ENCODE results near the gene ARHGDIB. TPM values are rescaled to one million over a fixed set of nuclear protein-coding genes. Genes with fewer than 3 reads are reported as not detected.

Gene ARHGDIB
- total RNA-seq, 1 donor from 2014 or later: 680 TPM

DNA sequence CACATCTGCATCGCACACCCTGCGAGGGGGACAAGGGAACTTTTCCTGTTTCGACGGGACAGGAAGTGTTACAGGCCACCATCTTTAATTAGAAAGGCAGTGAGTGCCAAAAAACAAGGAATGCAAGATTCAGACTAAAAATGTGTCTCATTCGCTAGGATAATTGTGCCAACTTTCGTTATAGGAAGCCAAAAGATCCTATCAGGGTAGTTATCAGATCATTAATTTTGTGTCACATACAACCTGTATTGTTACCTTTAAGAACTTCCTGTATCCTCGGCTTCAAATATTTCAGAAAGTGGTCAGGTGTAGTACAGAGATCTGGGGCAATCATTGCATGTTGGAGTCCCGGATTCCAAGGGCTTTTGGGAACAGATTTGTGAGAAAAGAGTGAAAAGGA, 56.5 kb downstream of the ARHGDIB start:
- DNase-seq: no peak
- intact Hi-C loops (cut with micrococcal nuclease): no loop called here
- Mint-ChIP-seq H3K27me3 (no peaks in the 10 kb centered on the region), H3K4me1 (peaks cover 2% of the 10 kb centered on the region), H3K4me3 (no peak overlapping the region), H3K9me3 (no peaks in the 10 kb centered on the region), H3K36me3 (ENCODE audit: low read depth) (peaks cover 4% of the 10 kb centered on the region), H3K27ac (no peak overlapping the region)
- ATAC-seq (ENCODE audit: low read depth): no peak
- ChIA-PET POLR2A (no interaction called here), CTCF (no interaction called here)
- TF ChIP-seq CTCF (IDR thresholded peaks at IDR 0.05): no peak

DNA sequence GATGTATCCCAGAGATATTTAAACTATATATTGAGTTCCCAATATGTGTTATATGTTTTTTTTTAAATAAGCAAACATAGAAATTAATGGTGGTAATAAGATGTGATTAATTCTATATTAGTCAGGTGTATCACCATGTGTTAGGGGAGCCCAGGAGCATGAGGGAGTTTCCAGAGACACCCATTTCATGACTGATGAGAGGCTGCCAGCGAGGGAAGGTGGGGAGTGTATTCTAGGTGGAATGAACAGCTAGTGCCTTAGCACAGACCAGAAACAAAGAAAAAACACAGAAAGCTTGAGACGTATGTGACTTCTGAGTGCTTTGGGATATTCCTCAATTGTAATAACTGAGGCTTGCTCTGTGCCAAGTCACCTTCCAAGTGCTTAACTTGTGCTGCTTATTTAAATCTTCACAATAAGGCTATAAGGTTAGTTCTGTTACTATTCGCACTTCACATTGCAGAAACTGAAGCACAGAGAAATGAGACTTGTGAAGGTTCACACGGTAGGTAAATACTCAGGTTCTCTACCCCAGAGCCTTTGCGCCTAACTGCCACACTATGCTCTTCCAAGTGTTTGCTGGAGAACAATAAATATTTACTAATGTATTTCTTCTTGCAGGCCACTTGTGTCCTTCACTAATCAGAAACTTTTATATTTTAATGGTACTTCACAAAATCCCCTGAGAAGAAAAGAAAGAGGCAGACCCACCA, 57.9 kb downstream of the ARHGDIB start:
- H3K27me3 Mint-ChIP-seq: no peaks in the 10 kb centered on the region

GRCh38 chr12:14902465-14902864, 58.9 kb downstream of the ARHGDIB start:
- H3K27me3 Mint-ChIP-seq: no peaks in the 10 kb centered on the region
- H3K4me3 Mint-ChIP-seq: no peak overlapping the region
- CTCF ChIA-PET: no interaction called here
- no peak overlapping the region for H3K27ac Mint-ChIP-seq
- TF ChIP-seq CTCF (IDR thresholded peaks at IDR 0.05): no peak
- intact Hi-C loops (cut with micrococcal nuclease): no loop called here
- H3K9me3 Mint-ChIP-seq: no peaks in the 10 kb centered on the region
- H3K36me3 Mint-ChIP-seq (ENCODE audit: low read depth): peaks cover 2% of the 10 kb centered on the region
- DNase-seq (no peak), ATAC-seq (ENCODE audit: low read depth) (no peak)
- peaks cover 2% of the 10 kb centered on the region for H3K4me1 Mint-ChIP-seq
- POLR2A ChIA-PET: interaction anchor here (0.7 kb wide), 2 partner anchors 11 to 13 kb away, joined by 3 to 6 read pairs; no protein-coding TSS in a partner anchor

More for the DNA sequence above, 57.9 kb downstream of the ARHGDIB start:
- intact Hi-C loops (cut with micrococcal nuclease): no loop called here
- peaks cover 2% of the 10 kb centered on the region for H3K36me3 Mint-ChIP-seq (ENCODE audit: low read depth)
- no peak for TF ChIP-seq CTCF (IDR thresholded peaks at IDR 0.05)
- CTCF ChIA-PET: no interaction called here
- no peaks in the 10 kb centered on the region for H3K9me3 Mint-ChIP-seq
- POLR2A ChIA-PET: no interaction called here
- no peak for DNase-seq
- no peak overlapping the region for H3K27ac Mint-ChIP-seq
- no peak overlapping the region for H3K4me3 Mint-ChIP-seq
- H3K4me1 Mint-ChIP-seq: peaks cover 2% of the 10 kb centered on the region
- ATAC-seq (ENCODE audit: low read depth): no peak

DNA sequence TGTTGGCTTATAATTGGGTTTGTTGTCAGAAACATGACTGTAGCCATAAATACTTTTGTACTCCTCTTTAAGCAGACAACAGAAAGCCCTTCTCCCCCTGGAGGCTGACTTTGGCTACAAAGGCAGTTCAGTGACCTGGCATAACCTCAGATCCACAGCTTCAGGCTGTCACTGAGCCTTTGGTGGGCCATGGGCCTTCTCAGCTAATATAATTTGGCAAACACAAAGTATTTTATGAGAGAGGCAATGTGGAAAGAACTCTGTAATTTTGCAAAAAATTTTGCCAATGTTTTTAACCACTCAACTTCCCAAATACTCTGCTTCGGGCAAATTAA, 60.2 kb downstream of the ARHGDIB start:
- Mint-ChIP-seq H3K9me3 (no peaks in the 10 kb centered on the region), H3K4me3 (no peak overlapping the region), H3K4me1 (peaks cover 2% of the 10 kb centered on the region), H3K27ac (no peak overlapping the region), H3K27me3 (no peaks in the 10 kb centered on the region), H3K36me3 (ENCODE audit: low read depth) (no peaks in the 10 kb centered on the region)
- intact Hi-C loops (cut with micrococcal nuclease): no loop called here
- DNase-seq (no peak), ATAC-seq (ENCODE audit: low read depth) (no peak)
- POLR2A ChIA-PET: no interaction called here
- CTCF ChIA-PET: no interaction called here
- TF ChIP-seq CTCF (IDR thresholded peaks at IDR 0.05): no peak

DNA sequence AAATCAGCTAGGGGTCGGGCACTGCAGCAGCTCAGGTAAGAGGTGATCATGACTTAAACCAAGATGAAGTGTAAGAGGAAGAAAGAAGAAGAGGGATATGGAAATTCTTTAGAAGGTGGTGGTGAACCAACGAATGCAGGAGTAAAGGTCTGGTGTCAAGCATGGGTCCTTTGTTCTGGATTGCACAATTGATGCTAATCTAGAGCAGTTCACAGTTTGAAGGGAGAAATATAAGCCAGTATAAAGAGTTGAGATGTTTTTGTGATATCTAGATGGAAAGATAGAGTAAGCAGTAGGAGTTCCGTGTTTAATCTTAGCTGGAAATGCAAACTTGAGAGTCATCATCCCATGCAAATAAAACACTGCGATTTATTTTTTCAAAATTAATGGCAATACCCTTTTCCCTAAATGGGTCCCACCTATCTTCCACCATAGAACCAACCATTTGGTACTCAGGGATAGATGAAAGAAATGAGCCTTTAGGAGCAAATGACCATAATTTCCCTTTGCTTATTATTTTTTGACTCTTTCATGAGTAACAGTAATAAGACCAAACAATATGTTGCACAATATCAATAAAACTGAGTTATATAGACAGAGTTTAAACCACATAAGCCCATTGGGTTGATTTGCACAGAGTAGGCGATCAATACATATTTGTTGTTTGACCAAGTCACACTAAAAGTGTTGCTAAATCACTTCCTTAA, 60.7 kb downstream of the ARHGDIB start:
- H3K27me3 Mint-ChIP-seq: no peaks in the 10 kb centered on the region

More for the DNA sequence above, 60.7 kb downstream of the ARHGDIB start:
- DNase-seq (no peak), ATAC-seq (ENCODE audit: low read depth) (no peak)
- Mint-ChIP-seq H3K4me1 (peaks cover 2% of the 10 kb centered on the region), H3K36me3 (ENCODE audit: low read depth) (no peaks in the 10 kb centered on the region), H3K27ac (no peak overlapping the region), H3K4me3 (no peak overlapping the region), H3K9me3 (no peaks in the 10 kb centered on the region)
- intact Hi-C loops (cut with micrococcal nuclease): no loop called here
- no peak for TF ChIP-seq CTCF (IDR thresholded peaks at IDR 0.05)
- CTCF ChIA-PET: no interaction called here
- POLR2A ChIA-PET: no interaction called here

All from activated B cell treated with CpG ODN at 0.5 μM for 24 hours (primary cell).